Fibroblast of peridontal ligament (primary cell): Measurements from ENCODE around the gene CBS.
"Not testable (repeated sequence)": the region's sequence is repeated elsewhere in the genome, so short reads cannot be mapped to it uniquely, and the experiment has no call there.

Experiments used
- DNase-seq: peaks from one replicate; pipeline ENCODE4 v3.0.0-alpha.2; 2010; ENCODE audit errors: extremely low read depth

The CBS gene

DNA sequence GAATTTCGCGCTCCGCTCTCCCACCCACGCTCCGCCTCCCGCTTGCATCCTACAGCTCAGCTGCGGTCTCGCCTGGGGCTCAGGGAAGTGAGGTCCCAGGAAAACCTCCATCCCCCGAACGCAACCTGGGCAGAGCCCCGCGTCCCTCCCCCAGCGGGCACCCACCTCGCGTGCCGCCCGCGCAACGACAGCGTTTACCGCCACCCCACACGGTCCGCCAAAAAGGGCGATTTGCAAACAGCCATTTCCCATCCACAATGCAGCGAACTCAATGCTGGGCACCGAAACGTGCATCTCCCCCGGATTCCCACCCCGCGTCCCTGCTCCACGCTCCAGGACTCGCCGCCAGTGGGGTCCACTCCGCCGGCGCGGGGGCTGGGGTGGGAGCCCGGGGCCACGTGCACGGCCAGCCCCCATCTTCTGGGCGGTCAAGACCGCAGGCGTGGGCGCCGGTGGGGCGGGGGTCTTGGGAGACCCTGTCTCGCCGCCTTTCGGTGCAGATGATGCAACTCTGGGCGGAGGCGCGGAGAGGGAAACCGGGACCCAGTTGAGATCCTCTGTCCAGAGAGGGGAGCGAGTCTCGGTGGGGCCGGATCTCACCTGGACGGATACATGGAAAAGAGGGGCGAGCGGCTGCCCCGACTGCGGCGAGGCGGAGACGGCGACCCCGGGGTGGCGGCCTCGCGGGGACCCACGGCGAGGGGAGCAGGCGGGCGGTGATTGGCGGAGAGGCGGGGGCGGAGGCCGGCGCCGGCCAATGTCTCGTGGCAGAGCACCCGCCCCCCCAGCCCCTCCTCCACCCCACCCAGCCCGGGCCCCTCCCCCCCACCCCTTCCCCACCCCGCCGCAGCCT, at the start of gene CBS:
TSS of gene CBS (minus strand) at position 666 of the 853 bp plus-strand sequence. CDS start 3,642 bp downstream, outside the sequence.
- not testable (repeated sequence) for DNase-seq

DNA sequence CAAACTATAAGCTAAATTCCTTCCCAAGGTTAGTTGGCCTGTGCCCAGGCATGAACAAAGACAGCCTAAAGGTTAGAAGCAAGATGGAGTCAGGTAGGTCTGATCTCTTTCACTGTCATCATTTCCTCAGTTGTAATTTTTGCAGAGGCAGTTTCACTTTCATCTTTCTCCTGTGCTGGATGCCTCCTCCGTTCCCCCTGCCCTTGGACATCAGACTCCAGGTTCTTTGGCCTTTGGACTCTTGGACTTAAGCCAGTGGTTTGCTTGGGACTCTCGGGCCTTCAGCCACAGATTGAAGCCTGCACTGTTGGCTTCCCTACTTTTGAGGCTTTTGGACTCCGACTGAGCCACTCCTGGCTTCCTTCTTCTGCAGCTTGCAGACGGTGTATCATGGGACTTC, 40.3 kb upstream of the CBS start:
- DNase-seq: not testable (repeated sequence)

DNA sequence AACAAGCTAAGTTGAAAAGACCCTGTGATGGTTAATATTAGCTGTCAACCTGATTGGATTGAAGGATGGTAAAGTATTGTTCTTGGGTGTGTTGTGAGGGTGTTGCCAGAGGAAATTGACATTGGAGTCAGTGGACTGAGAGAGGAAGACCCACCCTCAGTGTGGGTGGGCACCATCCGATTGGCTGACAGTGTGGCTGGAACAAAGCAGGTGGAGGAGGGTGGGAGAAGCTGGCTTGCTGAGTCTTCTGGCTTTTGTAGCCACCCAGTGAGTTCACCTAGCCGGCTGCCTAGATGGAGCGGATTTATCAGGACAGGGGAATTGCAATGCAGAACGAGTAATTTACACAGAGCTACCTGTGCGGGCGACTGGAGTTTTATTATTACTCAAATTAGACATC, 38.8 kb upstream of the CBS start:
- DNase-seq: not testable (repeated sequence)

DNA sequence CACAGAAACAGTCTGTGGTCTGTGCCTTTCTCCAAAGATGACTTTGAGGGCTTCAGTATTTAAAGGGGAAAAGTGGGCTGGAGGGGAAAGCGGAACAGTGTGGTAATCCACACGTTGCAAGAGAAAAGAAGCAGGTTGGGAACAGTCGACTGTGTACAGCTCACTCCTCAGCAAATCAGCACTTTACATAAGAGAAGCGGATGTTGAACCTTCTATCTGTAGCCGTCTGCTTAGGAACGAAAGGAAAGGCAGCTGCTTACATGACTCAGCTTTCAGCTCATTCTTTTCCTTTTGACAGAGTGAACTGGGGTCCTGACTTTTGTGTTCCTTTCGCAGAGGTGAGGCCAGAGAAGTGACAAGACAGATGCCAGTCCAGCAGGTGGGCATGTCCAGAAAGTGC, 33.4 kb upstream of the CBS start:
- DNase-seq: not testable (repeated sequence)

DNA sequence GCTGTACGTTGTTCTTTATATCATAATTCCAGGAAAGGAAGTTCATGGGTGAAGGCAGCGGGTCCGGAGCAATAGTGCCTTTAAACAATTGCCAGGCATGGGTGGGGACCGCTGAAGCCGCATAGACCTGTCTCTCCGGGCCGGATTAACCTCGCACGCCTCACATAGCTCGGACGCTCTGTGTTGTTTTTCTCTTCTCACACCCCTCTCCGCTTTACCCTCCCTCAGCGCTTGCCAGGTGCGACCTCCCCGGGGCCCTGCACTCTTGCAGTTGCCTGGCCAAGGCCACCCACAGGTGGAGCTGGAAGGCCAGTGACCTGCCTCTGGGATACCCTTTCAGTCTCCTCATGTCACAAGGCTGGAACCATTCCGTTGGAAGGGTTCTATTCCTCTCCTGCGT, 32.5 kb upstream of the CBS start:
- not testable (repeated sequence) for DNase-seq

DNA sequence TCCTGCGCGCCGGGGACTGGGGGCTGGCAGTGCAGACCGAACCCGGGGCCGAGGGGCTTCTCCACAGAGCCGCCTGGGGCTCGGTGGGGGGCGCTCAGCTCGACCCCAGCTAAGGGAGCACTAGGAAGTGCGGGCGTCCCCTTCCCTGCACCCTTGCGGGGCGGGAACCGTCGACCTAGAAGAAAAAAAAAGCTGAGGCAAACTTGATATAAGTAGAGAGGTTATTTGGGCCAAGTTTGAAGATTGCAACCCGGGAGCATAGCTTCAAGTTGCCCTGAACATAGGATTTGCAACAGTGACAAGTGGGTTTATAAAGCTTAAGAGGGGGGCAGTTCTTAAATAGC, 32.1 kb upstream of the CBS start:
- not testable (repeated sequence) for DNase-seq

DNA sequence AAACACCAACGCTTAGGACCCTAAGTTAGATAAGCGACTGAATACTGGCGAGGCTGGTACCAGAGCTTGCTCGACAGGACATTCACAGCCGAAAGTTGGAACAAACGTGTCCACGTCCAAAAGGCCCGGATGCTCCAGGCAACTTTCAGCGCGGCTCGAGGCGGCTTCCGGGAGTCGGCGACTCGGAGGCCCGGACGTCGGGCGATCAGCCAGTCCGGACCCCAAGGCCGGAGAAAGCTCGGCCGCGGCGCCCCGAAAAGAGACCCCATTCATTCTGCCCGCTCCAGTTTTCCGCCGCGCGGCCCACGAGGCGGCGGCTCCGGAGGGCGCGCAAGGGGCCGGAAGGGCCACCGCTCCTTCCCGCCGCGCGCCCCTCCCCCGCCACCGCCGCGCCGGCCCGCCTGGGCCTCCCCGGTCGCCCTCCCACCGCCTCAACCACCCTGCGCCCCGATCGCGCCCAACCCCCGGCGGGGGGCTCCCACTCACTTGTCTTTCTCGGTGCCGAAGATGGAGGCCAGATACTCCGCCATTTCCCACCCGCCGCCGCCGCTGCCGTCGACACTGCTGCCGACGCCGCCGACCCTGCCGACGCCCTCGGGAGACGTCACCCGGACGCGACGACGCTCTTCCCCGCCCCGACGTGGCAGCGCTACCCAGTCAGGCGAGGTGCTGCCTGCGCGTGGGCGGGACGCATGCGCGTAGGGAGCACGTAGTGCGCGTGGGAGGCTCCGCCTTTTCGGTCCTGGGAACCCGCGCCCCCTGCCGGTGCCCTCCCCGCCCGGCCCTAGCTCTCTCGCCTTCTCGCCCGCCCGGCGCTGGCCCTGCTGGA, 31.5 kb upstream of the CBS start, which contains the start of gene U2AF1:
TSS of gene U2AF1 (minus strand) at position 606 of the 829 bp plus-strand sequence. CDS start at position 530, 76 bp downstream.
- DNase-seq: not testable (repeated sequence)

DNA sequence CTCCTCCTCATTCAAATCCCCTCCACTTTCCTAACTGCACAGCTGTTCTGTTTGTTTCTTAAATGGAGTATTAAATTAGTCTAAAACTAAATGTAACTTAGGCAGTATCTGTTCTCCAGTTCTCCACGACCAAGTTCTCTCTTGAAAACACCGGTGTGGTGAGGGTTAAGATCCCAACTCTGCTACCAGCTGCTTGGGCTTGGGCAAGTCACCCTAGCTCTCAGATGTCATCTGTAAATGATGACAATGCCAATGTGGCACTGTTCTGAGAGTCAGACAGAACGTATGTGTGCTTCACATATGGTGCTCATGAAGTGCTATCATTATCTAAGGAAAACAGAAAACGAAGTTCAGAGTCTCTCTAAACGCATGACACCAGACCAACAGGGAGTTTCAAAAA, 29.0 kb upstream of the CBS start:
- not testable (repeated sequence) for DNase-seq

DNA sequence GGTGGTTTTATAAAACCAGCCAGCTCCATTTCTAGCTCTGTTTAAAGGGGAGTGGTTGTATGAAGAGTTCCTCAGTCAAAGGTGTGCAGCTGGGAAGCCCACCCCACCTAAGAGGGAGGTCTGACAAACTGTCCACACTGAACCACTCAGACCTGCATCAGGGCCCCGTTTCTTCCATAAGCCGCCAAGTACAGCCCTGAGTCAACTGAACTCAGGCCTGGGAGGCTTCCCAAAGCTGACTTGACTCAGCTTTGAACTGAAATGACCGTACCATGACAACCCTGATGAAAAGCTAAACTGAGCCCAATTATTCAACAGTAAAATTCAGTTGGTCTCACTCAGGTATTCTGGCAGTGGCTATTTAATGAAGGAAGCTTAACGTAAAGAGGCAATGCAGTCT, 26.6 kb upstream of the CBS start:
- DNase-seq: not testable (repeated sequence)

DNA sequence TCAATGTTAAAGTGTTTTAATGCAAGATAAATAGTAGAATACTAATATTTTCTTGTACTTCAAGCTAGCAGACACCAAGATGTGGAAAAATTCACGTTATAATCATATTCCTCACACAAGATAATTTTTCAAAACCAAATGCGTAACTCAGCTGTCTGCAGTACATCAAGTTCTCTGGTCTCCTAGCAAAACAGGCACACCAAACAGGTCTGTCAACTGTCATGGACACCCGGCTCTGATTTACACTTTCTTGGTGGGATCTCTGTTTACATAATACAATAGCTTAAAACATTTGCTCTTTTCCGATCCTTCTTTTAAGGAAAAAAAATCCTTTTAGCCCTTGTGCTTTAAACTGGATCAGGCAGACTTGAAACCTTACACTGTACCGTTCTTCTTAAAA, 26.0 kb upstream of the CBS start:
- not testable (repeated sequence) for DNase-seq

DNA sequence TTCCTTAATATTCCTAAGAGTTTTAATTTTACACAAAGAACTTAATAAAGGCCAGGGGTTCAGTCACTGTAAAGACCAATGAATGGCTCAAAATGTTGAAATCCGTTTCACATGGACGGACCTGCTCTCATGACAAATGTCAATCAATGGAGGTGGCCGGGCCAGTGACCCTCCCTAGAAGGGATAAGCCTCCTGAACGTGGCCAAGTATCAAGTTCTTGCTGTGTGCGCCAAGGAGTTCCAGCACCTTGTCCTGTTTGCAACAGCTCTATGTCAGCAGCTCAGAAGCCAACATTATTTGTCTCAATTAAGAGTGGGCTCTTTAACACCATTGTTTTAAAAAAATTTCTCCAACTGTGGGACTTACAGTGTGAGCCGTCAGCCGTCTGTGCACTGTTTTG, 25.4 kb upstream of the CBS start:
- DNase-seq: not testable (repeated sequence)

DNA sequence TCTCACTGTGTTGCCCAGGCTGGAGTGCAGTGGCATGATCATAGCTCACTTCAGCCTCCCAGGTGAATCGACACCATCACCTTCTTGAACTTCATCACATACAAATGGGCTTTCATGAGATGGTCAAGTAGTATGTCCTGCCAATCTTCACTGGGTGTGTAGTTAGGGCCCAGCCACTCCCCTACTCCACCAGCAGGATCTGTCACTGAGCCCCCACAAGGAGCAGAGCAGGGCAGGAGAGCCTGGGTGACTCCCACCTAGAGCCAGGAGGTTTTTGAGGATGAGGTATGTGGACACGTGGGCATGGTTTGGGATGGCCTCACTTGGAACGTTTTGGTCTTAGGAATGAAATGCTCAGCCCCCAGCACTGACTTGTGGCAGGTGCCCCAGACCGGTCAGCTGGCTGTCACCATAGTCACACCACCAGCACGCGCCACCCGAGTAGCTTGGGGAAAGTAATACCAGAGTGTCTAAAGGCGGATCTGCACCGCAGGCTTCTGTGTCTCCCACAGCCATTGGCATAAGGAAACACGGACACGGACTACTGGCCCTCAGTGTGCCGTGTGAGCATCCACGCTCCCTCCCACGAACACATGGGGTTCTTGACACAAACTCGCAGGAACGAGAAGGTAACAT, 16.5 kb upstream of the CBS start:
- DNase-seq: not testable (repeated sequence)

DNA sequence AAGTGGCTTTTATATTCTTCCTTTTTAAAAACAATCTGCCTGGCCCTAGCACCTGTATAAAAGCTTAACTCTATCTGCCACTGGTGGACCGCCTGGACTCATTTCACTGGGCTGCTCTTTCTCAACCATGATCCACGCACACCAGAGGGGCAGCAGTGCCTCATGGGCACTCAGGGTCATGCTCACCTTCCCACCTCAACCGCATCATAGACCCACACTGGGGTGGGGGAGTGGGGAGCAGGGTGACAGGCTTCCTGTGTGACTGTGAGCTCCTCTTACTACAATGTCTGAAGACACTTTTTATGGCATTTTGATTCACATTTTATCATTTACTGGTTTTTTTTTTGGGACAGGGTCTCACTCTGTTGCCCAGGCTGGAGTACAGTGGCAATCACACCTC, 15.3 kb upstream of the CBS start:
- not testable (repeated sequence) for DNase-seq

DNA sequence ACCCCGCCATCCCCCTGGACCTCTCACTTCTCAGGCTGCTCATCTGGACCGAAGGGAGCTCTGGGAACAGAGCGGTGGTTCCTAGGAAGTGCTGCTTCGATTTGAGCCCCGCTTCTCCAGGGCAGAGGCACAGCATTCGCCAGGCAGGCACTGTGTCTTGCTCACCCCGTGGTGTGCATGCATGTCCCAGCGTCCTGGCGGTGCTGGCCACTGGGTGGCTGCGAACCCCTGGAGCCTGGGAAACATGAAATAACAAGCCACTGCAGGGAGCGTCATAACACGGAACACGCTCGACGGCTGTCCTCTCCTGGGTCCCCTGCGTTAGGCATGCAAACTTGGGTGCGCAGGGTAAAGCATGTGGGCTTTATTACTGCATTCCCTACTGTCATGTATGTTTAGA, 13.8 kb upstream of the CBS start:
- not testable (repeated sequence) for DNase-seq

DNA sequence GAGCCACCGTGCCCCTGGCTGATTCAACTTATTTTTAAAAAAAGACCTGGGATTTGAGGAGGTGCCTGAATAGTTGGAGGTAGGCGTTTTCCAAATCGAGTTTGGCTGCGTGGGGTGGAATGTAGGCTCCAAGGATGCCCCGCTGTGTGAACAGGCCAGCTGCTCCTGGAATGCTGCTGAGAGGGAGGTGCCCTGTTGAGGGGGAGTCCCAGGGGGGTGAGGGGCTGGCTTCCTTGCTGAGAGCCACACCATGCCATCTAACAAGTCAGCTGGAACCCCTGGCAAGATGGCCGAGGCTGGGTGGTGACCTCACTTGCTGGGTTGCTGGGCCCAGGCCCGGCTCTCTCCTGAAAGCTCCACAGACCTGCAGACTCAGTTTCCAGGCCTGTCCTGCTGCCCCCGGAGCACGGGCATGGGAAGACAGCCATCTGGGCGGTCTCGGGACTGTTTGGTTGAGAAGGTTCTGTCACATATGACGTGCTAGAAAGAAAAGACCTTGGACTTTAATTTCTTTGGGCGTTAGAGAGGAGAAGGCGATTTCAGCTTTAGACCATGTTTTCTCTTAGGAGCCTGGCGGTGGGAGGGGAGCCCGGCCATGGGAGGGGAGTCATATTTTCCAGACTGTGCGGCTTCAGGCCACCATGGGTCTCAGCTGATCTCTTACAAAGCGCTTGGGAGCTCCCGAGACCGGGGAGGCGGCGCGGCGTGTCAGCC, 7.1 kb upstream of the CBS start:
- DNase-seq: not testable (repeated sequence)

DNA sequence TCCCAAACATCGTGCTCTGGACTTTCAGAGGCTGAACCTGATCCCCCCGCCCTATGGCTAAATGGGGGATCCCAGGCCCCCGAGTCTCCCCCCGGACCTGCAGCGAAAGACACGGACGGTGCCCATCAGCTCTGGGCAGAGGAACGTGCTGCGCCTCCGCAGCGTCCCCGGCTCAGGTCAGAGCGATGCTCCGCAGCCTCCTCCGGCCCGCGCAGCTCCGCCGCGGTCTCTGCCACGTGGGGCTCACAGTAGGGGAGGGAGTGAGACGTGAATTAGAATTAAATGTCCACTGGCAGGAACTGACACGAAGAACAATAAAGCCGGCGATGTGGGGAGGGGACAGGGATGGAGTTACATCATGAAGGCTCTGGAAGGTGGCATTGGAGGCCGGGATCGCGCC, 1.0 kb upstream of the CBS start:
- not testable (repeated sequence) for DNase-seq

DNA sequence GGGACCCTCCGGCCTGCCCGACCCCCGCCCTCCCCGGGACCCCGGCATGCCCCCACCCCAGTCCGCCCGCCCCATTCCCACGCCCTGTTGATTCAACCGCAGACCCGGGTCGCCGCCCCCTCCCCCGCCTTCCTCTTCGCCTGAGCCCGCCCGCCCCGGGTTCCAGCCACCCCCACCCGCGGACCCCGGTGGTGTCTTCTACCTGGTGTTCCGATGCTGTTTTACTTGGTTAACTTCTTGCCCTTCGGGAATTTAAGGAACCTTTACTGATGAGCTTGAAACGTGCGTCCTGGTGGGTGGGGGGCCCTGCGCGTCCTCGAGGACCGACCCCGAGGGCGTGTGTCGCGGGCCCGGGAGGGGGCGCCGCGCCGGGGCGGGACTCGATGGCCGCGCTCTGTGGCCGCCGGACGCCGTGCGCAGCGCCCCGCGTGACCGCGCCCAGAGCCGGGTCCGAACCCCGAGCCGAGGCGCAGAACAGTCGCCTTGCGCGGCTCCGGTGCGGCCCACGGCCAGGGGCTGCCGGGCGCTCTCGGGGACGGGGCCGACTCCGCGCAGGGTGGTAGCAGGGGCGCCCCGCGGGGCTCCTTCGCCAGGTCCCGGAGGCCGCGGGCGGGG, 495 bp upstream of the CBS start:
- DNase-seq: not testable (repeated sequence)

DNA sequence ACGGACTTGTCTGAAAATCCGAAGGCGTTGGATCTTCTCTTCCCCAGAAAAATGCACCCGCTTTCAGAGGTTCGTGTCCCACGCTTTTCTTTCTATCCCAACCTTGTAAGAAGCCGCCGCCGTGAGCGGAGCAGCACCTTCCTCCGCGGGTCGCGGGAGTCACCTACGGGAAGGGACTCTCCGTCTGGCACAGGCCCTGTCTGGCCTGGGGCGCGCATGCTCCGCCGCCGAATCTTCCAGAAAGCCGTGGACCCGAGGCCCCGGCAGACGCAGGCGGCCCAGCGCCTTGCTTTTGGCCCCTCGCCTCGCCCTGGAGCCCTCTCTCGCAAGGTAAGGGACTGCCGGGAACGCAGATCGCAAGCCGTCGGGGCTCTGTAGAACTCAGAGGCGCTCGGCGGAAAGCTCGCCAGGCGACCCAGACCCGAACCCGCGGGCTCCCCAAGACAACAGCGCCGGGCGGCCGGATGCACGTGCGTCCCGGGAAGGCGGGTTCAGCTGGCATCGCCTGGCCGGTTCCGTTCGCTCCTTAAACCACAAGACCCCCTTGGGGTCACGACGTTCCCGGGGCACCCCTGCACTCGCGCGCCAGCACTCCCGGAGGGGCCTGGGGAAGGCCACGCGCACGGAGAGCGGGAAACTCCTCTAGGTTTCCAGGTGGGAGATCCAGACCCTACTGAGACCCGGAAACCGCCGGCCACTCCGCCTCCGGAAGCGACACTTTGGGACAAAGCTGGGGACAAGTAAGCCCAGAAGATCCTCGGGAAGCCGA, 1.1 kb downstream of the CBS start:
- not testable (repeated sequence) for DNase-seq

DNA sequence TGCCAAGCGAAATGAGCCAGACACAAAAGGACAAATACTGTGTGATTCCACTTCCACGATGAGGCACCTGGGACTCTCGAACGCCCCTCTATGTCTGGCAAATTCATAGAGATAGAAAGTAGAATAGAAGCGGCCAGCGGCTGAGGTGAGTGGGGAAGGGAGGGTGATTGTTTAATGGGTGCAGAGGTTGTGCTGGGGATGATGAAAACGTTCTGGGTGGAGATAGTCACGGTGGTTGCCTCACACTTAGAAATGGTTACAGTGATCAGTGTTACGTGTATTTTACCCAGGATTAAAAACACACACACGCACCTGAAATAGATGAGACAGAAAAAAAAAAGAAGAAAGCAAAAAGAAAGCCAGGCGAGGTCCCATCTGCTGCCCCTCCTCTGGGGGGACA, 2.9 kb downstream of the CBS start:
- not testable (repeated sequence) for DNase-seq

DNA sequence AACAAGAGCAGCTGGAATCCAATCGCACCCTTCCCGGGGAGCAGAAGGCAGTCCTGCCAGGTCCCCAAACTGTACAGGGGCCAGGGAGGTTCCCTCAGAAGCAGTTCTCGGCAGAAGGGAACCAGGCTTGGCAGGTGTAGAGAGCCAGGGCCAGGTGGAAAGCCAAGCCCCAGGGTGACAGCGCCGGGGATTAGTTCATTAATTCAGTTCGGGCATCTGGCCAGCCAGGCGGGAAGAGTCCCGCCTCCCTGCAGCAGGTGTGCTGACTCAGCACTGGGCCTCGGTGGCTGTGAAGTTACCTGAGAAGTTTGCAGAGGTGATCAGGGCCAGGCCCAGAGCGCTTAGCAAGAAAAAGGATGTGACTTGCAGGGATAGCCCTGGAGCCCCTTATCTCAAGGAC, 6.0 kb downstream of the CBS start:
- DNase-seq: not testable (repeated sequence)
